A673 (cell line): ENCODE measurements around the gene RTRAF. TPM values are rescaled to one million over a fixed set of nuclear protein-coding genes. Genes with fewer than 3 reads are reported as not detected.

Source experiments
- BruUV-seq: library from RNA; stranded (reverse); fragments of 400-500 nt; replicated peaks from 2 replicates; lab custom pipeline; 2021; lab: Mats Ljungman, UMichigan
- CTCF ChIA-PET: fragments of 300-600 bp; sonication (Branson Sonifier 250); formaldehyde crosslinking; loops from one replicate; lab custom pipeline; 2022; ENCODE audit warnings: antibody characterized with exemption; lab: Charles Lee
- POLR2A ChIA-PET: fragments of 300-600 bp; sonication (Branson Sonifier 250); formaldehyde crosslinking; loops from one replicate; lab custom pipeline; 2022; ENCODE audit warnings: antibody characterized with exemption; ENCODE audit not compliant: low non-redundant PET; lab: Charles Lee
- DNase-seq: peaks from one replicate; pipeline ENCODE4 v3.0.0-alpha.2; 2015; ENCODE audit warnings: low spot score
- H3K27ac ChIP-seq: fragments of 200-600 bp; sonication (generic); 2 replicates; pipeline ENCODE4 v1.5.1; 2016; ENCODE audit warnings: mixed run types, low read depth, mild to moderate bottlenecking, mixed read lengths, antibody characterized with exemption, low read length; ENCODE audit not compliant: poor library complexity, severe bottlenecking
- H3K27me3 ChIP-seq: fragments of 200-600 bp; sonication (generic); replicated peaks from 2 replicates; pipeline ENCODE4 v1.6.1; 2017; ENCODE audit warnings: mixed run types, low read depth, mild to moderate bottlenecking, mixed read lengths, antibody characterized with exemption, low read length; ENCODE audit not compliant: insufficient read depth, poor library complexity
- H3K36me3 ChIP-seq: fragments of 200-600 bp; sonication (generic); 2 replicates; pipeline ENCODE4 v1.6.1; 2016; ENCODE audit warnings: mixed run types, mild to moderate bottlenecking, mixed read lengths, antibody characterized with exemption, low read length; ENCODE audit not compliant: insufficient read depth, poor library complexity, severe bottlenecking
- H3K4me1 ChIP-seq: fragments of 200-600 bp; sonication (generic); 2 replicates; pipeline ENCODE4 v1.6.1; 2017; ENCODE audit warnings: mixed run types, mild to moderate bottlenecking, mixed read lengths, antibody characterized with exemption, low read length; ENCODE audit not compliant: insufficient read depth, poor library complexity, severe bottlenecking
- H3K4me3 ChIP-seq: fragments of 200-600 bp; sonication (generic); 2 replicates; pipeline ENCODE4 v1.5.1; 2016; ENCODE audit warnings: low read depth, mixed run types, mild to moderate bottlenecking, mixed read lengths, low read length; ENCODE audit not compliant: poor library complexity, severe bottlenecking
- H3K9me3 ChIP-seq: fragments of 200-600 bp; sonication (generic); 2 replicates; pipeline ENCODE4 v1.6.1; 2016; ENCODE audit warnings: mixed run types, low read depth, mild to moderate bottlenecking, mixed read lengths, antibody characterized with exemption, low read length; ENCODE audit not compliant: poor library complexity, severe bottlenecking
- CTCF ChIP-seq: fragments of 300-800, 200-600 bp; sonication (generic); conservative IDR thresholded peaks from 2 replicates; pipeline ENCODE4 v1.5.1; 2017; ENCODE audit warnings: low read depth, mild to moderate bottlenecking, antibody characterized with exemption, low read length, moderate library complexity, mixed read lengths
- EZH2 ChIP-seq: fragments of 200-600 bp; sonication (generic); IDR thresholded peaks from 2 replicates; pipeline ENCODE4 v1.6.1; 2017; ENCODE audit warnings: borderline replicate concordance, low read depth, mild to moderate bottlenecking, mixed read lengths, antibody characterized with exemption, low read length; ENCODE audit not compliant: poor library complexity, severe bottlenecking
- intact Hi-C: fragments of 100-400 bp; cut with micrococcal nuclease; formaldehyde crosslinking; loops from one replicate; pipeline ENCODE4 v1.10.0; 2022; ENCODE audit not compliant: unreplicated experiment
- total RNA-seq: library from RNA; stranded (reverse); gene quantifications from 2 replicates; pipeline ENCODE4 v1.2.3, GENCODE V29; 2021

Gene RTRAF
- total RNA-seq, 1 experiment from 2014 or later, result 267 TPM

- Histone ChIP-seq H3K36me3 (peaks cover 31% of the 10 kb centered on the region), H3K9me3 (no peaks in the 10 kb centered on the region), H3K4me3 (no peak overlapping the region), H3K27ac (no peak overlapping the region), H3K4me1 (peaks cover 27% of the 10 kb centered on the region), H3K27me3 (no peaks in the 10 kb centered on the region)
- CTCF ChIA-PET, result interaction anchor here (0.6 kb wide), 1 partner anchor 111 kb away, joined by 4 read pairs; no protein-coding TSS in a partner anchor
- intact Hi-C loops, result loop anchor here (5.0 kb wide), 1 partner anchor 53 kb away; the partner anchor contains the start of gene NID2
- DNase-seq, result peak; percentile 49
- no peak for TF ChIP-seq EZH2
- TF ChIP-seq CTCF, result peak; percentile 66
- POLR2A ChIA-PET, result interaction anchor here (0.7 kb wide), 1 partner anchor 500 kb away, joined by 3 read pairs; no protein-coding TSS in a partner anchor
- no TSS peak for BruUV-seq
Observed at GRCh38 chr14:52013984-52014600, 24.7 kb downstream of the RTRAF start.

- intact Hi-C loops, result loop anchor here (5.0 kb wide), 1 partner anchor 53 kb away; the partner anchor contains the start of gene NID2
- ChIA-PET POLR2A (no interaction called here), CTCF (interaction anchor here (1.2 kb wide), 1 partner anchor 54 kb away, joined by 5 read pairs; the partner anchor contains the start of gene NID2)
- H3K4me3 ChIP-seq, result no peak overlapping the region
- peak; percentile 66 for DNase-seq
- H3K27me3 ChIP-seq, result no peaks in the 10 kb centered on the region
- TF ChIP-seq EZH2 (no peak), CTCF (no peak)
- peaks cover 27% of the 10 kb centered on the region for H3K4me1 ChIP-seq
- no peaks in the 10 kb centered on the region for H3K9me3 ChIP-seq
- H3K27ac ChIP-seq, result peak overlapping the region; percentile 37
- H3K36me3 ChIP-seq, result peaks cover 24% of the 10 kb centered on the region
- no TSS peak for BruUV-seq
Observed at GRCh38 chr14:52014601-52015267, 25.4 kb downstream of the RTRAF start.

DNA sequence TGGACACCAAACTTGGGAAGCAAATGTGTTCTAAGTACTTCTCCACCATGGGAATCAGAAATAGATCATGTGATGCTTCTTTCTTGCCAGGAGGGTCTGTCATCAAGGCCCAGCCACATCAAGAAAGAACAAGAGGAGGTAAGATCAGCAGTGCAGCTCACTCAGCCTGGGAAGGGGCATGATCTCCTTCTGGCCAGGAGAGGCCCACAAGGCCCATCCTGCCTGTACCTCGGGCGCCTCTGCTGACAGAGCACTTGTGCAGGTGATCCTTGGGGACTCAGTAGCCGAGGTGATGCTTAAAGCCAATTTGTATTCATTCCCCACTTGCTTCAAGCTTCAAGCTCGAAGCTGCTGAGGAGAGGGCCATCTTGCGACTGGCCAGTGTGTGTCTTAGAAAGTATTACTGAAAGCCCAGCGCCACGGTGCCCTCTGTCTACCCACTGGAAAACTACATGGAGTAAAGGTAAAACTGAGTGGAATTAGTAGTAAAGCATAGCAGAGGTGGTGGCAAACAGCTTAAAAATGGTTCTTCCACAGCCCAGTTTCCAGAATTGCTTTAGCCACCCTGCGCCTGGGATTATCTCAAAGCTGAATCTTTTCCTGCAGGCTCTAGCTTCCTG, 26.2 kb downstream of the RTRAF start:
- no peaks in the 10 kb centered on the region for H3K27me3 ChIP-seq
- intact Hi-C loops, result no loop called here
- ChIA-PET CTCF (interaction anchor here (0.6 to 1.3 kb wide), 5 partner anchors 9 to 56 kb away, joined by 3 to 5 read pairs (median 3); partner anchors contain the start of gene NID2), POLR2A (no interaction called here)
- H3K36me3 ChIP-seq, result peaks cover 17% of the 10 kb centered on the region
- TF ChIP-seq CTCF, result peak; percentile 58
- no peak for TF ChIP-seq EZH2
- no peaks in the 10 kb centered on the region for H3K9me3 ChIP-seq
- no peak overlapping the region for H3K4me3 ChIP-seq
- H3K4me1 ChIP-seq, result peaks cover 32% of the 10 kb centered on the region
- BruUV-seq, result no TSS peak
- peak overlapping the region; percentile 37 for H3K27ac ChIP-seq
- peak; percentile 55 for DNase-seq
